Measurements from ENCODE around the gene FBXO31. TPM values are rescaled to one million over a fixed set of nuclear protein-coding genes. Genes with fewer than 3 reads are reported as not detected.

FBXO31 gene
- total and polyA plus RNA-seq, 2 of the 8 experiments (the other 6 are each of a cell fraction or from before 2014, with no cell fraction given), result 8.3 to 21.6 TPM

- DNase-seq (ENCODE audit: low read depth in 1 of 2, low spot score in 2 of 2) (no peak), FAIRE-seq (no peak)
- Histone ChIP-seq H2BK15ac (ENCODE audit: low read length) (no peak overlapping the region), H3K56ac (replicated peaks; ENCODE audit: insufficient read length, low read depth, low read length) (no peak overlapping the region), H3K23me2 (ENCODE audit: low read depth, low read length) (no peaks in the 10 kb centered on the region), H3K23ac (ENCODE audit: insufficient read length) (no peak overlapping the region), H4K8ac (ENCODE audit: extremely low read depth, insufficient read depth, low read length) (no peak overlapping the region), H3K27ac (ENCODE audit: low read depth, low read length) (no peak overlapping the region; the same call in 1 of the 2 replicates), H2AK5ac (ENCODE audit: low read depth, low read length) (no peak overlapping the region), H3K14ac (ENCODE audit: insufficient read length) (no peak overlapping the region), H4K5ac (ENCODE audit: insufficient read length, low read depth, low read length) (no peak overlapping the region), H3K9ac (replicated peaks in 1 of 4; ENCODE audit: extremely low read depth in 1 of 4, low read depth in 3 of 4, low read length in 3 of 4) (no peak overlapping the region), H2BK12ac (ENCODE audit: low read depth, low read length) (no peak overlapping the region), H3K27me3 (replicated peaks in 1 of 4; ENCODE audit: control insufficient read depth in 3 of 4, extremely low read depth in 1 of 4, insufficient read depth in 3 of 4, low read length in 3 of 4) (no peaks in the 10 kb centered on the region), H3K4me3 (ENCODE audit: extremely low read depth in 1 of 4, insufficient read depth in 2 of 4, low read depth in 3 of 4, low read length in 4 of 4) (no peak overlapping the region), H3K79me2 (ENCODE audit: control insufficient read depth in 1 of 2, insufficient read depth in 2 of 2, low read length in 2 of 2) (no peaks in the 10 kb centered on the region), H4K20me1 (replicated peaks in 1 of 2; ENCODE audit: control insufficient read depth in 1 of 2, insufficient read depth in 2 of 2, low read length in 2 of 2) (peaks cover 5 to 10% of the 10 kb centered on the region in 2 experiments), H3K4me2 (ENCODE audit: insufficient read depth in 1 of 2, low read depth in 2 of 2, low read length in 2 of 2) (no peak overlapping the region), H3K36me3 (ENCODE audit: control insufficient read depth in 2 of 4, insufficient read depth in 4 of 4, low read length in 3 of 4) (peaks cover 0 to 3% (median 0%) of the 10 kb centered on the region in 4 experiments; a peak in 4 of 8 replicates), H3K18ac (ENCODE audit: extremely low read depth, low read length) (no peak overlapping the region), H2BK5ac (ENCODE audit: low read depth, low read length) (no peak overlapping the region), H2BK20ac (ENCODE audit: low read length) (no peak overlapping the region), H3K4ac (replicated peaks; ENCODE audit: insufficient read length, low read depth, low read length) (no peak overlapping the region), H3K9me3 (ENCODE audit: insufficient read depth in 2 of 2, low read depth in 1 of 2, low read length in 1 of 2) (no peaks in the 10 kb centered on the region), H4K91ac (replicated peaks; ENCODE audit: insufficient read length, low read length) (no peak overlapping the region), H2BK120ac (replicated peaks; ENCODE audit: low read depth, low read length) (no peak overlapping the region), H3K79me1 (ENCODE audit: low read depth, low read length) (no peaks in the 10 kb centered on the region; the same call in 1 of the 2 replicates), H2AFZ (ENCODE audit: low read length) (no peak overlapping the region), H3K4me1 (replicated peaks in 1 of 4; ENCODE audit: control insufficient read depth in 3 of 4, insufficient read depth in 4 of 4, low read length in 3 of 4) (peaks cover 5 to 17% (median 11%) of the 10 kb centered on the region in 4 experiments)
- no peak for TF ChIP-seq BACH1 (IDR thresholded peaks at IDR 0.05; ENCODE audit: low read length)
- TF ChIP-seq ATF3 (IDR thresholded peaks at IDR 0.05; ENCODE audit: insufficient read depth, low read depth, low read length), result no peak
- no peak for TF ChIP-seq EZH2 (IDR thresholded peaks at IDR 0.05; ENCODE audit: low read depth, low read length, severe bottlenecking)
- TF ChIP-seq E2F6 (IDR thresholded peaks at IDR 0.05), result no peak
- TF ChIP-seq MAX (IDR thresholded peaks at IDR 0.05), result no peak
- no peak for TF ChIP-seq ASH2L (IDR thresholded peaks at IDR 0.05; ENCODE audit: low read length)
- ChIA-PET CTCF (ENCODE audit: partially characterized antibody) (interaction anchor here (1.3 to 4.6 kb wide), 5 partner anchors 11 to 213 kb away, joined by 4 to 22 read pairs (median 11); no protein-coding TSS in a partner anchor), POLR2A (ENCODE audit: partially characterized antibody) (no interaction called here)
- 89% methylated on average over 15 of the region's 15 CpGs; no CpG with 5 or more reads in 1 of the 2 experiments for WGBS, 2 experiments (ENCODE audit: extremely low coverage in 1 of 2, insufficient coverage in 1 of 2, insufficient read length in 1 of 2, insufficient replicate concordance in 2 of 2, low coverage in 1 of 2, low lambda C conversion rate in 2 of 2, missing lambda C conversion rate in 1 of 2)
These were observed 39.9 kb upstream of the FBXO31 start for GRCh38 chr16:87423429-87423828.

All from H1 (cell line).